HFF-Myc (cell line): ENCODE measurements around the gene FOXK2.
"Not testable (repeated sequence)": the region's sequence is repeated elsewhere in the genome, so short reads cannot be mapped to it uniquely, and the experiment has no call there.

Source experiments
- DNase-seq: peaks from one replicate; pipeline ENCODE4 v3.0.0-alpha.2; 2011; ENCODE audit warnings: low read depth; ENCODE audit errors: extremely low read depth
- H3K4me3 ChIP-seq: replicated peaks from 2 replicates; pipeline ENCODE4 v1.5.1; 2011; ENCODE audit warnings: low read depth, mild to moderate bottlenecking, control low read depth, low read length
- TF ChIP-seq, protein P1 (sequence below): IDR thresholded peaks from 2 replicates; pipeline ENCODE4 v1.5.1; 2012; ENCODE audit warnings: mild to moderate bottlenecking, low read depth, low read length, control low read depth; ENCODE audit errors: missing control alignments

The FOXK2 gene

DNA sequence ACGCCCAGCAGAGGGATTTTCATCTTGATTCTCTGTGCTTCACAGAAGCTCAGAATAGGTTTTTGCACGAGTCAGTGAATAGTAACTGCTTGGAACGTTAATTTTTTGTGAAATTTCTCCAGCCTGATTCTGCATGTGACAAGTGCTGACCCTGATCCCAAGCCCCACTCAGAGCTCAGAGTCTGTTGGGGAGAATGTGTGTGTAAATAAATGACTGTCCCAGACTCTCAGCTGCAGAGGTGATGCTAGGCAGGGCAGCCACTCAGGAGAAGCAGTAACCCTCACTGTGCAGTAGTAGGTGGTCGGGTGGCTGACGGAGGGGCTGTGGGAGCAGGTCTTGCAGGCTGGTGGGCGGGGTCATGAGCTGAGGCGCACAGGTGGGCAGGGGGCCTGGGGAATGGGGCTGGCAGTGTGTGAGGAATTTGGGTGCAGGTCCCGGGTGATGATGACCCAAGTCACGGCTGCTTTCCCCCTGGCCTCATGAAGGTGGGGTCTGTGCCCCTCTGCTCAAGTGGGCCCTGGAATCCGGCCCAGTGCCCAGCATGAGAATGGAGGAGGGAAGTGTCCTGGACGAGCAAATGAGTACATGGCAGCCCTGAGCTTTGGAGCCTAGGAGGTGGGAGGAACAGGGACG lies 16.3 kb upstream of the FOXK2 start:
- TF ChIP-seq, protein P1, sequence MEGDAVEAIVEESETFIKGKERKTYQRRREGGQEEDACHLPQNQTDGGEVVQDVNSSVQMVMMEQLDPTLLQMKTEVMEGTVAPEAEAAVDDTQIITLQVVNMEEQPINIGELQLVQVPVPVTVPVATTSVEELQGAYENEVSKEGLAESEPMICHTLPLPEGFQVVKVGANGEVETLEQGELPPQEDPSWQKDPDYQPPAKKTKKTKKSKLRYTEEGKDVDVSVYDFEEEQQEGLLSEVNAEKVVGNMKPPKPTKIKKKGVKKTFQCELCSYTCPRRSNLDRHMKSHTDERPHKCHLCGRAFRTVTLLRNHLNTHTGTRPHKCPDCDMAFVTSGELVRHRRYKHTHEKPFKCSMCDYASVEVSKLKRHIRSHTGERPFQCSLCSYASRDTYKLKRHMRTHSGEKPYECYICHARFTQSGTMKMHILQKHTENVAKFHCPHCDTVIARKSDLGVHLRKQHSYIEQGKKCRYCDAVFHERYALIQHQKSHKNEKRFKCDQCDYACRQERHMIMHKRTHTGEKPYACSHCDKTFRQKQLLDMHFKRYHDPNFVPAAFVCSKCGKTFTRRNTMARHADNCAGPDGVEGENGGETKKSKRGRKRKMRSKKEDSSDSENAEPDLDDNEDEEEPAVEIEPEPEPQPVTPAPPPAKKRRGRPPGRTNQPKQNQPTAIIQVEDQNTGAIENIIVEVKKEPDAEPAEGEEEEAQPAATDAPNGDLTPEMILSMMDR: no peak
- DNase-seq: no peak
- H3K4me3 ChIP-seq: no peak overlapping the region

DNA sequence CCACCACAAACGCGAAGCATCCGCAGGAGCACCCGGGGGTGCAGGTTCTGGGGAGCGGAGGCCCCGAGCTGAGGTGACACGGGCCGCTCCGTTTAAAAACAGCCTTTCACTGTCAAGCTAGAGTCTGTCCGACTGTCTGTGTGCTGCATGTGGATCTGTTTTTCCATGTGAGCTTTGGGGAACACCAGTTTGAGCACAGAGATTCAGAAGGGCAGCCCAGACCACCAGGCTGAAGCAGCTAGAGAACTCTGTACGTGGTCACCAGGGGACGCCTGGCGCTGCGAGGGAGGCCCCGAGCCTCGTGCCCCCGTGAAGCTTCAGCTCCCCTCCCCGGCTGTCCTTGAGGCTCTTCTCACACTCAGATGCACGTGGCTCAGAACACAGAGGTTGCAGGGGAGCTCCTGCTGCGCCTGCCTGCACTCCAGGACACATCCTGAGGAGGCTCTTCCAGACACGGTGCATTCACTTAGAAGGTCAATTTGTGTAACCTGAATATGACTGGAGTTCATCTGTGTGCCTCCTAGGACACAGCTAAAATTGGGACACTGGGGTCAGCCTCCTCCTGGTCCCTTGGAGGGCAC lies 15.7 kb upstream of the FOXK2 start:
- no peak overlapping the region for H3K4me3 ChIP-seq
- no peak for DNase-seq
- TF ChIP-seq, protein P1: no peak

DNA sequence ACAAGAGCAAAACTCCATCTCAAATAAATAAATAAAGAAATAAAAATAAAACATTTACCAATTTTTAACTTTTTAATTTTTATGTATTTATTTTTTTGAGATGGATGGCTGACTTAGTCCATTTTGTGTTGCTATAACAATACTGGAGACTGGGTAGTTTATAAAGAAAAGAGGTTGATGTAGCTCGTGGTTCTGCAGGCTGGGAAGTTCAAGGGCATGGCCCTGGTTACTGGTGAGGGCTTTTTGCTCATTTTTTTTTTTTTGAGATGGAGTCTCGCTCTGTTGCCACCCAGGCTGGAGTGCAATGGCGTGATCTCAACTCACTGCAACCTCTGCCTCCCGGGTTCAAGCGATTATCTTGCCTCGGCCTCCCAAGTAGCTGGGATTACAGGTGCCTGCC lies 14.2 kb upstream of the FOXK2 start:
- H3K4me3 ChIP-seq: no peak overlapping the region
- DNase-seq: no peak
- TF ChIP-seq, protein P1: no peak

DNA sequence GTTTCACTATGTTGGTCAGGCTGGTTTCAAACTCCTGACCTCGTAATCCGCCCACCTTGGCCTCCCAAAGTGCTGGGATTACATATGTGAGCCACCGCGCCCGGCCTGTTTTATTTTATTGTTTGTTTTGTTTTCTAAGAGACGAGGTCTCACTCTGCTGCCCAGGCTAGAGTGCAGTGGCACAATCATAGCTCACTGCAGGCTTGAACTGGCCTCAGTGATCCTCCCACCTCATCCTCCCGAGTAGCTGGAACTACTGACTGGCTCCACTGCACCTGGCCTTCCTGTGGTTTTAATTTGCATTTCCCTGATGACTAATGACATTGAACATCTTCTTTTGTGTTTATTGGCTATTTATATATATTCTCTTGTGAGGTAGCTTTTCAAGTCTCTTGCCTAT lies 13.1 kb upstream of the FOXK2 start:
- not testable (repeated sequence) for H3K4me3 ChIP-seq, DNase-seq

DNA sequence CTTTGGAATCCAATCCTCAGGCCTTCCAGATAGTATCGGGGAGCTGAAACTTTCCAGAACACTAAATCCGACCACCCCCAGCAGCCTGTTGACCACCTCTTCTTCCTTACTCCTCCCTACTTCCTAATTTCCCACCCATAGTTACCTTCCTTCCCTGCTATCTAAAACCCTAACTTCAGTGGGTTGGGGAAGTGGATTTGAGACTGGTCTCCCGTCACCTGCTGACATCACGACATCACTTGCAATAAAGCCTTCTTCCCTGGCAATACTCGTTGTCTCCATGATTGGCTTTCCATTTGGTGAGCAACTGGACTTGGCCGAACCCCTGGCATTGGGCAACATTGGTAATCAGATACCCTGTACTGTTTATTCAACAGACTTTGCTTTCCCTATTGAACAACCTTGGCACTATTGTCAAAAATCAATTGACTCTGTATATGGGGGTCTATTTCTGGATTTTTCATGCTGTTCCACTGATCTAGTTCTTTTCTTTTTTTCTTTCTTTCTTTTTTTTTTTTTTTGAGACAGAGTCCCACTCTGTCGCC lies 11.8 kb upstream of the FOXK2 start:
- DNase-seq: no peak
- TF ChIP-seq, protein P1: no peak
- H3K4me3 ChIP-seq: no peak overlapping the region

DNA sequence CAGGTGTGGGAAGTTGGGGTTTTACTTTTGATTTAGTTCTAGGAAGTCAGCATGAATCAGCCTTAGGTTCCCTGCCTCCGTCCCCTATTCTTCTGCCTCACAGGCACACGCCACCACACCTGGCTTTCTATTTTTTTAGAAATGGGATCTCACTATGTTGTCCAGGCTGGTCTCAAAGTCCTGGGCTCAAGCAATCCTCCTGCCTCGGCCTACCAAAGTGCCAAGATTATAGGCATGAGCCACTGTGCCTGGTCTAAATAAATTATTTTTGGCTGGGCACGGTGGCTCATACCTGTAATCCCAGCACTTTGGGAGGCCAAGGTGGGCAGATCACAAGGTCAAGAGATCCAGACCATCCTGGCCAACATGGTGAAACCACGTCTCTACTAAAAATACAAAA lies 7.9 kb upstream of the FOXK2 start:
- not testable (repeated sequence) for H3K4me3 ChIP-seq, DNase-seq

DNA sequence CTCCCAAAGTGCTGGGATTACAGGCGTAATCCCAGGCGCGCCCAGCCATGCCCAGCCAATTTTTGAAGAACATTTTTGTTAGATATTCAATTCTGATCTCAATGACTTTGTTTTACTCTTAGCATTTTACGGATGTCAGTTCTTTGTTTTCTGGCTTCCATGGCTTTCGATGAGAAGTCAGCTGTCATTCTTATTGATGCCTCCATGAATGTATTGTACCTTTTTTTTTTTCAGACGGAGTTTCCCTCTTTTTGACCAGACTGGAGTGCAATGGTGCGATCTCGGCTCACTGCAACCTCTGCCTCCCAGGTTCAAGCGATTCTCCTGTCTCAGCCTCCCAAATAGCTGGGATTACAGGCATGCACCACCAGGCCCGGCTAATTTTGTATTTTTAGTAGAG lies 5.7 kb upstream of the FOXK2 start:
- not testable (repeated sequence) for H3K4me3 ChIP-seq, DNase-seq

DNA sequence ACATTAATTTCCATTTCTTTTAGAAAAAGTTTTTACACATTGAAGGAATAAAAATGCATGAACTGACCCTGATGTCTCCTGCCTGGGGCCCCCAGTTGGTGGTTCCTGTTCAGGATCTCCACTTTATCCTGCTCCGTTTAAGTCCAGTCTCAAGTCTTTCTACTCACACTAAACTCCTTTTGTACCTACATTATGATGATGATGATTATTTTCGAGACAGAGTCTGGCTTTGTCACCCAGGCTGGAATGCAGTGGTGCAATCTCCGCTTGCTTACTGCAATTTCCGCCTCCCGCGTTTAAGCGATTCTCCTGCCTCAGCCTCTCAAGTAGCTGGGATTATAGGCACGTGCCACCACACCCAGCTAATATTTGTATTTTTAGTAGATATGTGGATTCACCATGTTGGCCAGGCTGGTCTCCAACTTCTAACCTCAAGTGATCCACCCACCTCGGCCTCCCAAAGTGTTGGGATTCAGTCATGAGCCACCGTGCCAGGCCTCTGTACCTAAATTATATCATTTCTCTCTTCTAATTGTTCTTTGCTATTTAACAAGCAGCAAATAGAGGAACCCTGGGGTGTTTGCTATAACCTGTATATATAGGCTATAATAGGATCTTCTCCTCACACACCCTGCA lies 2.2 kb upstream of the FOXK2 start:
- no peak overlapping the region for H3K4me3 ChIP-seq
- TF ChIP-seq, protein P1: no peak
- DNase-seq: no peak
